Upper lobe of left lung (tissue), 4 donors: Measurements from ENCODE around the gene MYL12B.

Experiments
- POLR2A ChIP-seq, 4 donors: fragments of 450-650 bp; IDR thresholded peaks; one replicate each; pipeline ENCODE4 v1.5.1; 2016 to 2017; ENCODE audit warnings: antibody characterized with exemption in 4 of 4, mild to moderate bottlenecking in 2 of 4
- TF ChIP-seq, protein P1 (sequence below), 6 experiments: fragments of 450-650 bp in 4 of 6; fragments of 200-600 bp in 2 of 6; sonication (generic) in 2 of 6; IDR thresholded peaks; one replicate each; pipeline ENCODE4 v1.5.1; 2016 to 2019; ENCODE audit warnings: antibody characterized with exemption in 6 of 6

DNA sequence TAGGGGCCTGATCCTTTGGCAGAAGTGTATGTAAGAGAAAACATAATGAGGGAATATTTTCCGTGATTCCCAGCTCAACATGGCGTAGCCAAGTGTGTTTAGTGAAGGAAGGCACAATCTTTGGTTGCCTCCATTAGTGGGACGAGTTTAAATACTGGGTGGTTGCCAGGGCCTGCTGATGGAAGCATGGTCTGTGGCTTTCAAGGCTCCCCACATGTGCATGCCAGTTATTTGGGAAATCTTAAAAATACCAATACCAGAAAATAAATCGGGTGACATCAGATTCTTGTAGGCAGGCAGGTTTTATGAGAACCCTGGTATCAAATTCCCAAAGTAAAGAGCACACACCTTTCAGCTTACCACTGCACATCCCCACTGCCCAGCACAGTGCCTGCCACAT is 7.2 kb upstream of the MYL12B start:
- TF ChIP-seq, protein P1, sequence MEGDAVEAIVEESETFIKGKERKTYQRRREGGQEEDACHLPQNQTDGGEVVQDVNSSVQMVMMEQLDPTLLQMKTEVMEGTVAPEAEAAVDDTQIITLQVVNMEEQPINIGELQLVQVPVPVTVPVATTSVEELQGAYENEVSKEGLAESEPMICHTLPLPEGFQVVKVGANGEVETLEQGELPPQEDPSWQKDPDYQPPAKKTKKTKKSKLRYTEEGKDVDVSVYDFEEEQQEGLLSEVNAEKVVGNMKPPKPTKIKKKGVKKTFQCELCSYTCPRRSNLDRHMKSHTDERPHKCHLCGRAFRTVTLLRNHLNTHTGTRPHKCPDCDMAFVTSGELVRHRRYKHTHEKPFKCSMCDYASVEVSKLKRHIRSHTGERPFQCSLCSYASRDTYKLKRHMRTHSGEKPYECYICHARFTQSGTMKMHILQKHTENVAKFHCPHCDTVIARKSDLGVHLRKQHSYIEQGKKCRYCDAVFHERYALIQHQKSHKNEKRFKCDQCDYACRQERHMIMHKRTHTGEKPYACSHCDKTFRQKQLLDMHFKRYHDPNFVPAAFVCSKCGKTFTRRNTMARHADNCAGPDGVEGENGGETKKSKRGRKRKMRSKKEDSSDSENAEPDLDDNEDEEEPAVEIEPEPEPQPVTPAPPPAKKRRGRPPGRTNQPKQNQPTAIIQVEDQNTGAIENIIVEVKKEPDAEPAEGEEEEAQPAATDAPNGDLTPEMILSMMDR (IDR thresholded peaks at IDR 0.05), result no peak
- TF ChIP-seq POLR2A (IDR thresholded peaks at IDR 0.05), result no peak
